ENCODE measurements around the gene RSAD1.

RSAD1 gene

DNA sequence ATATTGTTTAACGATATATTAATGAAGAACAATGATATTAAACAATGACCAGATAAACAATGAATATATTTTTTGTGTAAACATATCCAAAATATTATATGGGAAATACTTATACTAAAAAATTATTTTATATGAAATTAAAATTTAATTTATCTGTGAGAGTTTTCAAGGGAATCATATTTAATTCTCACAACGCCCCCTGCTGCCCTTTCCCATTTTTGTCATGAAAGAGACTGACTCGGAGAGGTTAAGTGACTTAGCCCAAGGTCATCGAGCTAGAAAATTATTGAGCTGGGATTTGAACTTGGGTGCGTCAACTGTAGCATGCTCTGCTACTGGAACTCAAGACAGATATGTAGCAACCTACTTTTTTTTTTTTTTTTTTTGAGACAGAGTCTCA, 22.4 kb downstream of the RSAD1 start:
- Histone ChIP-seq H3K4me3 (no peak overlapping the region), H3K9ac (ENCODE audit: insufficient read length) (no peak overlapping the region), H3K36me3 (ENCODE audit: insufficient read depth, low read length) (no peaks in the 10 kb centered on the region), H3K9me3 (ENCODE audit: low read depth, low read length) (no peaks in the 10 kb centered on the region), H3K27ac (no peak overlapping the region)
- no peak for DNase-seq (ENCODE audit: low read depth, low spot score)
- no peak for TF ChIP-seq FOXP2 (optimal IDR thresholded peaks at IDR 0.05; ENCODE audit: control extremely low read depth, extremely low read length, insufficient read depth)
- TF ChIP-seq POLR2AphosphoS5 (IDR thresholded peaks at IDR 0.05; ENCODE audit: borderline replicate concordance, low read depth, low read length): no peak
- no peak for TF ChIP-seq EZH2 (IDR thresholded peaks at IDR 0.05)

- H3K4me3 ChIP-seq: no peak overlapping the region
- no peak overlapping the region for H3K9ac ChIP-seq (ENCODE audit: insufficient read length)
- H3K9me3 ChIP-seq (ENCODE audit: low read depth, low read length): no peaks in the 10 kb centered on the region
- H3K27ac ChIP-seq: no peak overlapping the region
- TF ChIP-seq EZH2 (IDR thresholded peaks at IDR 0.05): no peak
- no peak for TF ChIP-seq FOXP2 (optimal IDR thresholded peaks at IDR 0.05; ENCODE audit: control extremely low read depth, extremely low read length, insufficient read depth)
- no peak for TF ChIP-seq POLR2AphosphoS5 (IDR thresholded peaks at IDR 0.05; ENCODE audit: borderline replicate concordance, low read depth, low read length)
- DNase-seq (ENCODE audit: low read depth, low spot score): no peak
- H3K36me3 ChIP-seq (ENCODE audit: insufficient read depth, low read length): no peaks in the 10 kb centered on the region
These were observed 23.8 kb downstream of the RSAD1 start for GRCh38 chr17:50502301-50502990.

- TF ChIP-seq EZH2 (IDR thresholded peaks at IDR 0.05): no peak
- Histone ChIP-seq H3K9ac (ENCODE audit: insufficient read length) (no peak overlapping the region), H3K4me3 (no peak overlapping the region), H3K27ac (no peak overlapping the region), H3K9me3 (ENCODE audit: low read depth, low read length) (no peaks in the 10 kb centered on the region), H3K36me3 (ENCODE audit: insufficient read depth, low read length) (no peaks in the 10 kb centered on the region)
- DNase-seq (ENCODE audit: low read depth, low spot score): no peak
These were observed 27.0 kb downstream of the RSAD1 start for GRCh38 chr17:50505591-50506130.

DNA sequence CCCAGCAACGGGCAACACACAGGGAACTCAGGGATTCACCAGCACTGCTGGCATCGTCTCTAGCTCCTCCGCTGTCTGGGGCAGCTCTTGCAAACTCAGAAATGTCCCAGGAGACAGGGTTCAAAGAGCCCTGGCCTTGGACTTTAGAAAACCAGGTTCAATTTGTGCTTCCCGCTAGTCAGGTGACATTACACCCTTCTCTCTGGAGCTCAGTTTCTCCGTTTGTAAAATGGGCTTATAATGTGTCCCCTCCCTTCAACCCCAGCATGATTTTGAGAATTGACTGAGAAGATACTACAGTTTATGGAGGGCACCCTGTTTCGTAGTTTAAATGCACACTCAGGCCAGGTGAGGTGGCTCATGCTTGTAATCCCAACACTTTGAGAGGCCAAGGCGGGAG, 27.6 kb downstream of the RSAD1 start:
- TF ChIP-seq EZH2 (IDR thresholded peaks at IDR 0.05) (no peak), FOXP2 (optimal IDR thresholded peaks at IDR 0.05; ENCODE audit: control extremely low read depth, extremely low read length, insufficient read depth) (no peak), POLR2AphosphoS5 (IDR thresholded peaks at IDR 0.05; ENCODE audit: borderline replicate concordance, low read depth, low read length) (no peak)
- Histone ChIP-seq H3K36me3 (ENCODE audit: insufficient read depth, low read length) (no peaks in the 10 kb centered on the region), H3K9ac (ENCODE audit: insufficient read length) (no peak overlapping the region), H3K4me3 (no peak overlapping the region), H3K9me3 (ENCODE audit: low read depth, low read length) (no peaks in the 10 kb centered on the region), H3K27ac (no peak overlapping the region)
- DNase-seq (ENCODE audit: low read depth, low spot score): no peak

- no peak for DNase-seq (ENCODE audit: low read depth, low spot score)
- Histone ChIP-seq H3K9me3 (ENCODE audit: low read depth, low read length) (no peaks in the 10 kb centered on the region), H3K4me3 (no peak within 1 kb of the TSS), H3K9ac (ENCODE audit: insufficient read length) (no peak within 1 kb of the TSS), H3K27ac (no peak within 1 kb of the TSS), H3K36me3 (ENCODE audit: insufficient read depth, low read length) (no peaks in the 10 kb centered on the region)
- TF ChIP-seq EZH2 (IDR thresholded peaks at IDR 0.05) (no peak), POLR2AphosphoS5 (IDR thresholded peaks at IDR 0.05; ENCODE audit: borderline replicate concordance, low read depth, low read length) (no peak), FOXP2 (optimal IDR thresholded peaks at IDR 0.05; ENCODE audit: control extremely low read depth, extremely low read length, insufficient read depth) (no peak)
These were observed 29.4 kb downstream of the RSAD1 start, which contains the start of gene MYCBPAP for GRCh38 chr17:50507871-50508572. Gene MYCBPAP, plus strand, starts transcription at chr17:50508439. Its CDS starts 236 bp downstream, at chr17:50508675.

DNA sequence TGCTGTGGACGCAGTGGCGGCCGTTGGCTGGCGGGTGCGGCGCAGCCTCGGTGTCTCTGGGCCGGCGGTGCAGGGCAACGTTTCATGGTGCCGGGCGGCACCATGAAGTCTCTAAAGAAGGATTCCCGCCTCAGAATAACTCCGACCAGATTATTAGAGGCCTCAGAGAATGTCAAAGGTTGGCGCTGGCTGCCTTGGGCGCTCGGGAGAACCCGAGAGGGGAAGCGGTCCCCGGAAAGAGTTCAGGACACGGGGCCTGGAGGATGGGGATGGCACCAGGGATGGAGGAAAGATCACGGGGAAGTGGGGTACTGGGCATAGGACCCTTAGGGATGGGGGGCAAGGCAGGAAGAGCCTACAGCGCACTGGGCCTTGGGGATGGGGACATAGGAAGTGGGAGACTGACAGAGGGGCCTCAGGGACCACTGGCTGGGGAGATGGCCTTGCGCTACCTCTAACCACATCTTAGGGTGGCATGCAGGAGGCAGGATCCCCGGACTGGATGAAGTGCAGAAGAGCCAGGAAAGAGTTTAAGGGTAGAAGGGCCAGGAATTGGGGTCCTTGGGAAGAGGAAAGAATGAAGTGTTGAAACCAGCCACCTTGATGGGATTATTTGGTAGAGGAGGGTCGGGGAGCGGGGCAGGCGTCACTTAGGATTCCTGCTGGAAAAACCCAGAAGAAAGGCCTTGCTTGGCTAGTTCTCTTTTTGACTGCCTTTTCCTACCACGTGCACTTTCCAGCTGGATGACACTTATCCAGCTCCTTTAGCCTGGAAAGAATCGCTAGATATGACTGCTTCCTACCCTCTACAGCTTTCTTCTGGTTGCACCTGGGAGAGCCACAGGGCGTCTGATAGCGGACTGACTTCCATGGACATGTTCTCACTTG, 30.2 kb downstream of the RSAD1 start:
- Histone ChIP-seq H3K9ac (ENCODE audit: insufficient read length) (no peak overlapping the region), H3K9me3 (ENCODE audit: low read depth, low read length) (no peaks in the 10 kb centered on the region), H3K36me3 (ENCODE audit: insufficient read depth, low read length) (no peaks in the 10 kb centered on the region), H3K27ac (no peak overlapping the region), H3K4me3 (no peak overlapping the region)
- no peak for DNase-seq (ENCODE audit: low read depth, low spot score)
- TF ChIP-seq EZH2 (IDR thresholded peaks at IDR 0.05) (no peak), POLR2AphosphoS5 (IDR thresholded peaks at IDR 0.05; ENCODE audit: borderline replicate concordance, low read depth, low read length) (no peak)

DNA sequence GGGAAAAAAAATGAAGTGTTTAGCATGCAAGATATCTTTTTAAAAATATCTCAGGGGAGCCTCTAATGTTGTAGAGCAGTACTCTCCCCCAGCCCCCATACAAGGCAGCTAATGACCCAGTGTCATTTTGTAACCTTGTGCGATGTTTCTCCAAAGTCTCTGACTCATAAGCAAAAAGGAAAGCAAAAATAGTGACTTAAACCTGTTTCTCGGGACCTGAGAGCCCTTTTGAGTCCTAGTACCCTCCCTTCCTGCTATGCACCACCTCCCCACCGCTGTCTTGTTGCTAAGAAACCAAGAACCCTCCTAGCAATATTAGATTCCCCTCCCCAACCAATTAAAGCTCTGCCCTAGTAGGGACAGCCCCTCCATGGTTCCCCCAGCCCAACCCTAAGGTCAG, 32.4 kb downstream of the RSAD1 start:
- Histone ChIP-seq H3K9me3 (ENCODE audit: low read depth, low read length) (no peaks in the 10 kb centered on the region), H3K4me3 (no peak overlapping the region), H3K9ac (ENCODE audit: insufficient read length) (no peak overlapping the region), H3K36me3 (ENCODE audit: insufficient read depth, low read length) (no peaks in the 10 kb centered on the region), H3K27ac (no peak overlapping the region)
- DNase-seq (ENCODE audit: low read depth, low spot score): no peak
- no peak for TF ChIP-seq FOXP2 (optimal IDR thresholded peaks at IDR 0.05; ENCODE audit: control extremely low read depth, extremely low read length, insufficient read depth)
- TF ChIP-seq POLR2AphosphoS5 (IDR thresholded peaks at IDR 0.05; ENCODE audit: borderline replicate concordance, low read depth, low read length): no peak
- no peak for TF ChIP-seq EZH2 (IDR thresholded peaks at IDR 0.05)

DNA sequence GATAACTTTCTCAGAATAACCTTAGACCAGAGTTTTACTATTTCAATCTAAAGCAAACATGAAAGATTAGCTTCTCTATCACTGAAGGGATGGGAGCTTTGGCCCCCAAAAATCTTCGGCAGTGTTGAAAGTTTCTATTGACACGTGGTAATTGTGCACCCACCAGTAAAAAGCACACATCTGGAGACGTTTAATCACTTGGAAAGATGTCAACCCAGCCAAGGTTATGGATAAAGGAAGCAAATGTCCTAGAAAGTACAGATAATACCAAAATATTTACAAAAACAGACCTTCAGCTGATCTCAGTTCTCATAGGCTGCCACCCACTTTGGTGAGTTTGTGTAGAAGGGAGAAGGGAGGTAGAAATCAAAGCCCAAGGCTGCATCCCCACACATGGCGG, 34.8 kb downstream of the RSAD1 start:
- H3K4me3 ChIP-seq: no peak overlapping the region
- no peak for TF ChIP-seq POLR2AphosphoS5 (IDR thresholded peaks at IDR 0.05; ENCODE audit: borderline replicate concordance, low read depth, low read length)
- TF ChIP-seq FOXP2 (optimal IDR thresholded peaks at IDR 0.05; ENCODE audit: control extremely low read depth, extremely low read length, insufficient read depth): no peak
- no peaks in the 10 kb centered on the region for H3K9me3 ChIP-seq (ENCODE audit: low read depth, low read length)
- H3K36me3 ChIP-seq (ENCODE audit: insufficient read depth, low read length): no peaks in the 10 kb centered on the region
- no peak overlapping the region for H3K27ac ChIP-seq
- H3K9ac ChIP-seq (ENCODE audit: insufficient read length): no peak overlapping the region
- no peak for DNase-seq (ENCODE audit: low read depth, low spot score)

Data from SK-N-MC (cell line).